GM13976 (cell line): ENCODE measurements around the gene GZF1.

Experiments
- DNase-seq: peaks from one replicate; pipeline ENCODE4 v3.0.0; 2012; ENCODE audit warnings: low spot score
- CTCF ChIP-seq: IDR thresholded peaks from 2 replicates; pipeline ENCODE4 v1.5.1; 2012; ENCODE audit warnings: borderline replicate concordance, mild to moderate bottlenecking; ENCODE audit not compliant: insufficient read depth; ENCODE audit errors: extremely low read depth, missing control alignments, control extremely low read depth
- in situ Hi-C: fragments of 300-500 bp; cut with MboI; formaldehyde crosslinking; loops from one replicate; pipeline ENCODE4 v1.12.0; 2022; ENCODE audit warnings: low sequenced_read_pairs, mixed read lengths, inconsistent platforms; ENCODE audit not compliant: unreplicated experiment

GZF1 gene

GRCh38 chr20:23403751-23404150, 41.8 kb downstream of the GZF1 start:
- no peak for TF ChIP-seq CTCF
- no peak for DNase-seq
- in situ Hi-C loops: no loop called here

GRCh38 chr20:23404196-23404595, 42.2 kb downstream of the GZF1 start:
- no peak for DNase-seq
- in situ Hi-C loops: no loop called here
- TF ChIP-seq CTCF: no peak

- no peak for TF ChIP-seq CTCF
- DNase-seq: no peak
- in situ Hi-C loops: no loop called here
These were observed 44.9 kb downstream of the GZF1 start for GRCh38 chr20:23406880-23407279.

- peak; percentile 46 for DNase-seq
- no peak for TF ChIP-seq CTCF
- in situ Hi-C loops: no loop called here
These were observed 45.9 kb downstream of the GZF1 start for GRCh38 chr20:23407781-23408464.

GRCh38 chr20:23408957-23409356, 47.0 kb downstream of the GZF1 start:
- no peak for TF ChIP-seq CTCF
- DNase-seq: no peak
- in situ Hi-C loops: no loop called here

GRCh38 chr20:23409800-23410199, 47.8 kb downstream of the GZF1 start:
- no peak for TF ChIP-seq CTCF
- in situ Hi-C loops: no loop called here
- DNase-seq: no peak

- no peak for DNase-seq
- in situ Hi-C loops: no loop called here
- TF ChIP-seq CTCF: no peak
These were observed 49.1 kb downstream of the GZF1 start for GRCh38 chr20:23410916-23411695.
